ENCODE data around the gene ARMC5. TPM values are rescaled to one million over a fixed set of nuclear protein-coding genes. Genes with fewer than 3 reads are reported as not detected.

Gene ARMC5, protein sequence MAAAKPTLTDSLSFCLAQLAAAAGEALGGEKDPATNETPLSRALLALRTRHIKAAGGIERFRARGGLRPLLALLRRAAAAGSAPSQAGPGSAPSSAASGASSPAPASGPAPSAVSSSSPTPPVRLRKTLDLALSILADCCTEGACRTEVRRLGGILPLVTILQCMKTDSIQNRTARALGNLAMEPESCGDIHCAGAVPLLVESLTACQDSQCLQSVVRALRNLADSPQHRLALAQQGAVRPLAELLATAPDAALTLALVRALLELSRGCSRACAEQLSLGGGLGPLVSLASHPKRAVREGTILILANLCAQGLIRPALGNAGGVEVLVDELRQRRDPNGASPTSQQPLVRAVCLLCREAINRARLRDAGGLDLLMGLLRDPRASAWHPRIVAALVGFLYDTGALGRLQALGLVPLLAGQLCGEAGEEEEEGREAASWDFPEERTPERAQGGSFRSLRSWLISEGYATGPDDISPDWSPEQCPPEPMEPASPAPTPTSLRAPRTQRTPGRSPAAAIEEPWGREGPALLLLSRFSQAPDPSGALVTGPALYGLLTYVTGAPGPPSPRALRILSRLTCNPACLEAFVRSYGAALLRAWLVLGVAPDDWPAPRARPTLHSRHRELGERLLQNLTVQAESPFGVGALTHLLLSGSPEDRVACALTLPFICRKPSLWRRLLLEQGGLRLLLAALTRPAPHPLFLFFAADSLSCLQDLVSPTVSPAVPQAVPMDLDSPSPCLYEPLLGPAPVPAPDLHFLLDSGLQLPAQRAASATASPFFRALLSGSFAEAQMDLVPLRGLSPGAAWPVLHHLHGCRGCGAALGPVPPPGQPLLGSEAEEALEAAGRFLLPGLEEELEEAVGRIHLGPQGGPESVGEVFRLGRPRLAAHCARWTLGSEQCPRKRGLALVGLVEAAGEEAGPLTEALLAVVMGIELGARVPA
- 1 to 10 TPM; 2.5 to 7.7 (median 4.4) TPM for total RNA-seq

GRCh38 chr16:31458844-31459686 lies at the start of gene ARMC5:
Gene ARMC5, plus strand, starts transcription at chr16:31459501. Its CDS starts 24 bp downstream, at chr16:31459525.
- TF ChIP-seq CTCF (IDR thresholded peaks at IDR 0.05; ENCODE audit: low read depth) = no peak

DNA sequence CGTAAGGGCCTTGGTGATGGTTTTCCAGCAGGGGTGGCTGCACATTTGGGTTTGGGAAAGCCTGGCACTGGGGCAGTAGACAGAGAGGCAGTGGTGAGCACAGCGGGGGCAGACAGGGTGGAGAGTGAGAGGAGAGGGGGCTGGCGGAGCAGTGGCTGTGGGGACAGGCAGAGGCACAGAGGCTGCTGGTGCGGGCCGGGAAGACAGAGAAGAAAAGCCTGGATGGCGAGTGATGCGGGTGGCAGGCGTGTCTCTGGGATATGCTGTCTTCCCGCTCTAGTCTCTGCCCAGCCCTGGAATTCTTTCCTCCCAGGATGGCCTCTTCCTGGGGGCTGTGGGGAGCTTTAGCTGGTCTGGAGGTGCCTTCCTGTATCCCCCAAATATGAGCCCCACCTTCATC lies 49.2 kb upstream of the ARMC5 start:
- TF ChIP-seq CTCF (IDR thresholded peaks at IDR 0.05; ENCODE audit: low read depth) = no peak

GRCh38 chr16:31411024-31411844 lies 48.1 kb upstream of the ARMC5 start:
- TF ChIP-seq CTCF (IDR thresholded peaks at IDR 0.05; ENCODE audit: low read depth) = no peak

DNA sequence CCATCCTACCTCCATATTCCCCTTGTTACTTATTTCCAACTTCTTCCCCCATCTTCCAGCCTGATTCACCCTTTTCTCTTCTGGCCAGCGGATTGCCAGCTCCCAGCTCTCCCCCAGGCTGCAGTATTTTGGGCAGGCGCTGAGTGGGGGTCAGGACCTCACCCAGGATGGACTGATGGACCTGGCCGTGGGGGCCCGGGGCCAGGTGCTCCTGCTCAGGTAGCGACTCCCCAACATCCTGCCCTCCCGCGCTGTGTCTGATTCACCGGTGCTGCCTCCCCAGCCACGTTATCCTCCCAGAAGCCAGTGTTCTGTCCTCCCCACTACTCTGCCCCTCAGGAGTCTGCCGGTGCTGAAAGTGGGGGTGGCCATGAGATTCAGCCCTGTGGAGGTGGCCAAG lies 46.6 kb upstream of the ARMC5 start:
- no peak for TF ChIP-seq CTCF (IDR thresholded peaks at IDR 0.05; ENCODE audit: low read depth)

GRCh38 chr16:31413381-31413780 lies 45.9 kb upstream of the ARMC5 start:
- TF ChIP-seq CTCF (IDR thresholded peaks at IDR 0.05; ENCODE audit: low read depth) = no peak

- TF ChIP-seq CTCF (IDR thresholded peaks at IDR 0.05; ENCODE audit: low read depth) = no peak
Observed at GRCh38 chr16:31413943-31414342, 45.4 kb upstream of the ARMC5 start.
